MV-4-11 (cell line): Measurements from ENCODE around the gene COASY.
"Not testable (repeated sequence)": the region's sequence is repeated elsewhere in the genome, so short reads cannot be mapped to it uniquely, and the experiment has no call there.

ENCODE experiments used
- DNase-seq: peaks from one replicate; lab custom pipeline; 2025; lab: John Stamatoyannopoulos, UW

COASY gene

DNA sequence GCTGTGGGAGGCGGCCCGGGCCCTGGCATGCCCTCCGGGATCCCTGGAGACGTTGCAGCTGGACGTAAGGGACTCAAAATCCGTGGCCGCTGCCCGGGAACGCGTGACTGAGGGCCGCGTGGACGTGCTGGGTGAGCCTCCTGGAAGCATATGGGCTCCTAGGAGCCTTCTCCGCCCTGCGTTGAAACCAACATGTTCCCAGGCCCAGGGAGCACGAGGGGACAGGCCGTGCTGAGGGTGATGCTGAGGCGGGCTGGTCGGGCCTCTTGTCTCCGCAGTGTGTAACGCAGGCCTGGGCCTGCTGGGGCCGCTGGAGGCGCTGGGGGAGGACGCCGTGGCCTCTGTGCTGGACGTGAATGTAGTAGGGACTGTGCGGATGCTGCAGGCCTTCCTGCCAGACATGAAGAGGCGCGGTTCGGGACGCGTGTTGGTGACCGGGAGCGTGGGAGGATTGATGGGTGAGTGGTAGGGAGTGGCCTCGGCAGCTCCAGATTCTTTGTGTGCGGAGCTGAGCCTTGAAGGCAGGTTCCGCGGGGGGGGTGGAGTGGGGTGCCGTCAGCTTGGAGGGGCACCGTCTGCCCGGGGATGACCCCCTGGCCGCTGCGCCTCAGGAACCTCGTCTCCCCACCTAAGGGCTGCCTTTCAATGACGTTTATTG, 8.7 kb upstream of the COASY start:
- no peak for DNase-seq

GRCh38 chr17:42553866-42554249, 8.1 kb upstream of the COASY start:
- DNase-seq: no peak

GRCh38 chr17:42554250-42555121, 7.5 kb upstream of the COASY start:
- DNase-seq: peak; percentile 75

- no peak for DNase-seq
Measured at GRCh38 chr17:42555122-42555622, 6.8 kb upstream of the COASY start.

- DNase-seq: not testable (repeated sequence)
Measured at GRCh38 chr17:42555961-42556617, 5.9 kb upstream of the COASY start.

- DNase-seq: no peak
Measured at GRCh38 chr17:42559075-42559474, 2.9 kb upstream of the COASY start.

DNA sequence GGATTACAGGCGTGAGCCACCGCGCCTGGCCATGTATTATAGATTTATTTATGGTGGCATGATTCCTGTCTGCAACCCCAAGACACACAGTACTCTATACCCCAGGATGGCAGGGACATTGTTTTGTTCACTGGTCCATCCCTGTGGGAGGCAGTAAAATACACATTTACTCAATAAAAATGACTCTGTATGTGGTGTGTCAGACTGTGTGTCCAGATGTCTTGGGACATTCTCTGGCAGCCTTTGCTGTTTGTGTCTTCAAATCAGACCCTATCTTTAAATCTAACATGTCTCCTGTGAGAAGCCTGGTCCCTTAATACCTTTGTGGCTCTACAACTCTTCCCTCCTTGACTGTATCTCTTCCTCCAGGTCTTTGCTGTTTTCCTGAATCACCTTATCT, 1.7 kb upstream of the COASY start:
- DNase-seq: no peak

- peak; percentile 41 for DNase-seq
Measured at GRCh38 chr17:42562388-42563142, 617 bp downstream of the COASY start.

GRCh38 chr17:42563143-42563509, 1.2 kb downstream of the COASY start:
- no peak for DNase-seq

- DNase-seq: no peak
Measured at GRCh38 chr17:42563543-42563942, 1.6 kb downstream of the COASY start.

- DNase-seq: no peak
Measured at GRCh38 chr17:42563950-42564349, 2.0 kb downstream of the COASY start.

GRCh38 chr17:42564815-42565522, 3.0 kb downstream of the COASY start:
- no peak for DNase-seq

- no peak for DNase-seq
Measured at GRCh38 chr17:42565523-42566214, 3.7 kb downstream of the COASY start.

- no peak for DNase-seq
Measured at GRCh38 chr17:42566215-42566882, 4.4 kb downstream of the COASY start.

- peak; percentile 91 for DNase-seq
Measured at GRCh38 chr17:42566883-42567573, 5.1 kb downstream of the COASY start, which contains the start of gene MLX. MLX (plus strand) TSS chr17:42567100; CDS start chr17:42567125, 25 bp downstream.

DNA sequence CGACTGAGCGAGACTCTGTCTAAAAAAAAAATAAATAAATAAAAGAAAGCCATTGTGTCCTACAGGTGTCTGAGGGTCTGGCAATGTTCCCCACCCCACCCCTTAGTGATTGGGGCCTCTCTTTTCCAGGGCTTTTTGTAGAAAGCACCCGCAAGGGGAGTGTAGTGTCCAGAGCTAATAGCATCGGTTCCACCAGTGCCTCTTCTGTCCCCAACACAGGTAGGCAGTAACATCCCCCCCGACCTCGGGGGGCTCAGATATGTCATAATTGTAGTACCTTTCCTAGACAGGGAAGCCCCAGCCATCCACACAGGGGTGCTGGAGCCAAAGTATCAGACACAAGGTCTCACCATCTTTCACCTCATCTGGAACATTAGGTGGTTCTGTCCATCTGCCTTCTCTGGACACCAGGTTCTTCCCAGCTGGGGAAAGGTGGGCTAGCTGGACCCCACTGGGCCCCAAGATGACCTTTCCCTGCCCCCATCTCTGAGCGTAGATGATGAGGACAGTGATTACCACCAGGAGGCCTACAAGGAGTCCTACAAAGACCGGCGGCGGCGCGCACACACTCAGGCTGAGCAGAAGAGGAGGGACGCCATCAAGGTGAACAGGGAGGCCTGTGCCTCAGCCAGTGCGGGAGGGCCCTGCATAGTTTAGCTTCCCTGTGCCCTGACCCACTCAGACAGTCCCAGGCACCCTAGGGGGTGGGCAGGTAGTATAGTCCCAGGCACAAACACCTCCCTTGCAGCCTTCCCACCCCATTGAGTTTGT, 6.6 kb downstream of the COASY start:
- DNase-seq: no peak

- no peak for DNase-seq
Measured at GRCh38 chr17:42571435-42572225, 9.7 kb downstream of the COASY start.

DNA sequence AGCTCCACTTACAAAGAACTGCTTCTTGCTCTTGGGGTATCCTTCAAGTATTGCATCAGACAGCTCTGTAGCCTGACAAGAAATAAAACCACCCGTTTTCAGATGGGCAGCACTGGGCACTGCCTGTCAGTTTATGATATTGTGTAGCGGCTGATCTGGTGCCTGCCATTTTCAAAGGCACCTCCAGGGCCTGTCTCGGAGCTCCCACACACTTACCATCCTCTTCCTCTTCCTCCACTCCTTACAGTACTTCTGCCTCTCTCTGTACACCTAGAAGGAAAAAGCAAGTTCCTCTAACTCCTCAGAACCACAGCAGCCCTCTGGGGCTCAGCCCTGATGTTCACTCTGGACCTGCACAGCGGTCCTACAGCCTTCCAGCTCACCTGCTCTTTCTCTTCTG, 11.1 kb downstream of the COASY start:
- no peak for DNase-seq
